ENCODE data around the gene RAPGEF1.
"Not testable (repeated sequence)": the region's sequence is repeated elsewhere in the genome, so short reads cannot be mapped to it uniquely, and the experiment has no call there.

The RAPGEF1 gene

DNA sequence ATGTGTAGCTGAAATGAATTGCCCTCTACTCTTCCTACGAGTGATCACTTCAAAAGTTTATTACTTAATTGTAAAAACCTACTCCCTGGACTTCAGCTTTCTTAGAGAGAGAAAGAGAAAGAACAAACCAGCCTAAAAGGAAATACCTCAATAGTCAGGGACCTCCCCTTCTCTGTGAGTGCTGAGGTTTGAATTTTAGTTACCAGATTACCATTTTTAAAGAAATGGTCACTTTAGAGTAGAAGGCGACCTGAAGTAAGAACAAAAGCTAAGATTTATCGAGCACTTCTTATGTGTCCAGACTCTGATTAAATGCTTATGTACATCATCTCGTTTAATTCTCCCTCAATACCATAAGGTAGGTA, 11.3 kb downstream of the RAPGEF1 start:
- DNase-seq, result no peak

DNA sequence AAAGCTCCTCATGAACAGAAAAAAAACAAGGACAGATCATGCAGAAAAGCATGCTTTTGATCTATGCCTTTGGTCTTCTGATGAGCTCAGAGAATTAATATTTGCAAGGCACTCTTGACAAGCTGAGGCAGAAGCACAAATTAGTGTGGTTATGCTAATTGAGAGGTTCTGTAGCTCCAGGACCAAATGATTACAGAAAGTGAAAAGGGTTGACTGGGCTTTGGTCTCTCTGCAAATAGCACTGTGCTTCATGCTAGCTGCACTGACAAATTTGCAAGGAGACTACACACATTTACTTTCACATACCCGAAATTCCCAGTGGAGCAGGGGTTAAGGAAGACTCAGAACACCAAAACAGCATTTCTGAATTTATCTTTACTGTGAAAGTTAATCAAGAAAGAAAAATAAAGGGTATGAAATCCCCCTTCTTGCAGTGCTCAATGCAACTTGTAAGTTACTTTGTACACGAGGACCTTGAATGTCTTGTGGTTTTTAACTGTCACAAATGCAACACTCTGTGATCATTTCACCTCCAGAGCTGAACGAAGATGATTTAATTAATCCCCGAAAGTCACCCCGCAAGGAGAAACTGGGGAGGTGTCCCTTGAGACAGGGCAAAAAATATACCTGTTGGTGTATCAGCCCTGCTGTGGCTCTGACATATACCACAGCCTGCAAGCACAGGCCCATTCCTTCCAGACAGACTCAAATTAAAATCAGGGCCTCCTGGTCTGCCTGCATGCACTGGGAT, 11.9 kb downstream of the RAPGEF1 start:
- DNase-seq, result no peak

DNA sequence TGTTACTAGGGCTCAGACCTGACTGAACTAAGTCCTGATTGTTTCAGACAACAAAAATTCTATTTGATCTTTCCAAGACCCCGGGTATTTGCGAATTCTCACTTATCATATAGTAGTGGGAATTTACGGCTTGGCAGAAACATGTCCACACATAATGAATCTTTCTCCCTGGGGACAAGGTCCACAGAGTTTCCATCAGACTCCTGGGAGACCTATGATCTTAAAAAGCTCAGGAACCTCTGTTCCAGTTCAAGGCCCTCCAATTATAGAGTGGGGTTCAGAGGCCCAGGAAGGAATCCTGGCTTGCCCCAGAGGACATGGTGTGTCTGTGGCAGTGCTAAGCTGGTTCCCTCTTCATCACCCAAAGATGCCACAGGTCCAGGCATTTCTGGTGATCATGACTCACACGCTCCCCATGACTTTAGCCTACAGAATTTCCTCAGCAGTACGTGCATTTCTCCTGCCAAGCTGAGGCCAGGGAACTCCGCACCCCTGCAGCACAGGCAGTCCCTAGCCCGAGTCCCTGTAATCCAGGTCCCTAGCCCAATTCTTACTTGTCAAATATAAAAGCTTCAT, 12.6 kb downstream of the RAPGEF1 start:
- no peak for DNase-seq

DNA sequence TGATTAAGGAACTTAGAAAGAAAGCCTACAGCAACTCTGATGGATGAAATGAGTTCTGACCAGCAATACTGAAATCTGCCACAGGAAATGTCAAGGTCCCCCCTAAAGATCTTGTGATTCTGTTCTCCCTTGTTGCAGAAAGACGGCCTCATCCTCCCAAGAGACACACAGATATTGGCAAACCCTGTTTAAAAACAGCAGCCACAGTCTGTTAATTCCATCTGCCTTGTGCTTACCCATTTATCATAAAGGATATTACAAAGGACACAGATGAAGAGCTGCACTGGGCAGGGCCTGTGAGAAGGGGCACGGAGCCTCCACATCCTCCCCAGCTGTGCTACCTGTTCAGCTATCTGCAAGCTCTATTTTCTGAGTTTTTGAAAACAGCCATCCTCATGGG, 15.2 kb downstream of the RAPGEF1 start:
- no peak for DNase-seq

DNA sequence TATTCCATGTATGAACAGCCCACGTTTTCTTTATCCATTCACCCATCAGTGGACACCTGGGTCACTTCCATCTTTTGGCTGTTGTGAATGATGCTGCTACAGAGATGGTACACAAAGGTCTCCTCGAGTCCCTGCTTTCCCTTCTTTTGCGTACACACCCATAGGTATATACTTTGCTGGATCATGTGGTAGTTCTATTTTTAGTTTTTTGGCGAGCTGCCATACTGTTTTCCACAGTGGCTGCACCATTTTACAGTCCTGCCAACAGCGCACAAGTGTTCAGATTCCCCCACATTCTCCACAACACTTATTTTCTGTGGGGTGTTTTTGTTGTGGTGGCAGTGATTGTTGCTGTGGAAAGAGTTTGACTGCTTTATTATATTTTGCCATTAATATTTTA, 16.2 kb downstream of the RAPGEF1 start:
- DNase-seq, result no peak

DNA sequence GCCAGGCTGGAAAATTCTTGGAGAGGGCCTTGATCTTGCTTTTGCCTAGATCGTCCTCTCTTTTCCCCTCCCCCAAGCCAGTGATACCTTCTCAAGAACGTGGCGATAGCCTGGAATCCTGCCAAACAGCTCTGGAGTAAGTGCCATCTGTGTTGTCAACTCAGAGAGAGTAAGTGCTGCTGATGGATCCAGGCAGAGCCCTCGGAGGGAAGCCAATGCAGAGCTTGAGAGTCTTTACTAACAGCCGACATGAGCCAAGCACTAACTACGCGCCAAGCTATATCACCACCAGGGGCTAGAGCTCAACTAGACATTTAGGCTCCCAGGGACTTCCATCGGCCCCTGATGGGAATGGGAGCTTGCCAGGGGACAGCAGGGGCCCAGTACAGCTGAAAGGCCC, 17.6 kb downstream of the RAPGEF1 start:
- DNase-seq, result no peak

DNA sequence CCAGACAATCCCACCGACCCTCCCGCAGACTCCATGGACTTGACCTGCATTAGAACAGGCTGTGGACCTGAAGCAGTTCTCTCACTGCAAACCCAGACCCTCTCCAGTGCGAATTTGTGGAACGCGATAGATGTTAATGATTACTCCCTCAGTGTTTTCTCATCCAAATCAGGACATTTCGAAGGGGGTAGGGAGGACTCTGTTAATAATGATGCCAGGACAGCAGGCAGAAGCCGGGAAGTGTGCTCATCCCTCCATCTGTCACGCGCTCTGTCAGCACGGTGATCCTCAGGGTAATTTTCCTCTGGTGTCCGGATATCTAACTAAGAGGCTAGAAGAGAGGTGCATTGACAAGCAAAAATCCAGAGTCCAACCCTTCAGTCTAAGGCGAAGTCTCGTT, 18.8 kb downstream of the RAPGEF1 start:
- DNase-seq, result no peak

DNA sequence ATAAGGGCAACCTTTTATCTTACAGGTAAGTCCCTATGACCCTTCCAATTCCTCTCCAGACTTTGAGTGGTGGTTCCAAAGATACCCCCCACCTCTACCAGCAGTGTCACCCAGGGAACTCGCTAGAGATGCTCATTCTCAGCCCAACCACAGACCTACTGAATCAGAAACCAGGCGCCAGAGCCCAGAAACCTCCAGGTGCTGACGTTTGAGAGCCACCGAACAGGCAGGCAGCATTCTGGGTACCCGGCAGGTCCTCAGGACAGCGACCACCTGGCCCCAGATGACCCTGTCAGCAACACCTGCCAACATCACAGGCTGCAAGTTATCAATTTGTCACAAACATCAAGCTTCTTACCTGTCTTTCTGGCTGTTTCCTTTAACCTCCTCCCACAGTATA, 19.5 kb downstream of the RAPGEF1 start:
- no peak for DNase-seq

DNA sequence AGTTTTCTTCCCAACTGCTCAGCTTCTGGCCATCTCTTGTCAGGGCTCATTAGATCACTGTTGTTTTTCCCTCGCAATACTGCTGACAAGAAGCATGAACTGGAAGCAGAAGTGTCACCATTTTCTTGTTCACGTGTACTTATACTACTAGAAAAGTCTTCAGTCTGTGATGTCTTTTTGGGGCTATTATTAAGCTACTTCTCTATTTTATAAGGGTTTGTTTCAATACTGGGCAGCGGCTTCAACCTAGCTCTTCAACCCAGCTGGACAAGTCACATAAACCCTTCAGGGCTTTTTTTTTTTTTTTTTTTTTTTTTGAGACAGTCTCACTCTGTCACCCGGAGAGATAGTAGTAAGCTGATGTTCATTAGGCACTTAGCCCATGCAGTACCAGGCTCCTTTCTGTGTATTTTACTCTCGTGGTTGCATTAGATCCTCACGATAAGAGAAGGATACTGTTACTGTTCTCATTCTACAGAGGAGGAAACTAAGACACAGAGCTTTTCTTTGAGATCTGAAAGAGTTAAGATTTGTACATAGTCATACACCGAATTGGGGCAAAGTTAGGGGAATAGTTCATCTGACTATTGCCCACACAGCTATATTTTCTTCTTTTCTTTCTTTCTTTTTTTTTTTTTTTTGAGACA, 20.5 kb downstream of the RAPGEF1 start:
- DNase-seq, result no peak

DNA sequence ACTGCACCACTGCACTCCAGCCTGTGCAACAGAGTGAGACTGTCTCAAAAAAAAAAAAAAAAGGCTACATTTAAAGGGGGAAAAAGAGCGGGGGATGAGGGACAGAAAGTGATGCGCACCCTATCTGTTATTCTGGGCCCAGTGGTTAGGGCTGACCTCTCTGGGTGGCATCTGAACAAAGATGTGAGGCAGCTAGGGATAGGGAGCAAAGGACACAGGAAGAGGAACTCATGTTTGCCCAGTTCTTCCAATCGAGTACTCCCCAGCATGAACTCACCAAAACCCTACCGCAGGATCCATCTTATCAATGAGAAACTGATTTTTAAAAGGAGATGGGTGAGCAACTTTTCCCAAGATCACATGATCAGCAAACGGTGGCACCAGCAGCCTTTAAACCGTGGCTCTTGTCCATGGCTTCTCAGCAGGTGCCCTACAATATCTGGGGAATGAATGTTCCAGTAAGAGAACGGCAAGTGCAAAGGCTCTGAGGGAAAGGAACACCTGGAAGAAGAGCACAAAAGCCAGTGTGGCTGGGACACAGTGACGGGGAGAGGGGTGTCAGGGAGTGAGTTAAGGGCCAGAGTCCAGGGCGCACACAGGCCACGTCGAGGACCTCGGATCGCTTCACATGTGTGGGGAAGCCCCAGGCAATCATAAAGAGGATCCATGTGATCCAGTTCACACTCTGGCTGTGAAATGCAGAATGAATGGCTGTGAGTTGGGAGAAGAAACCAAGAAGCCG, 22.0 kb downstream of the RAPGEF1 start:
- DNase-seq, result no peak

DNA sequence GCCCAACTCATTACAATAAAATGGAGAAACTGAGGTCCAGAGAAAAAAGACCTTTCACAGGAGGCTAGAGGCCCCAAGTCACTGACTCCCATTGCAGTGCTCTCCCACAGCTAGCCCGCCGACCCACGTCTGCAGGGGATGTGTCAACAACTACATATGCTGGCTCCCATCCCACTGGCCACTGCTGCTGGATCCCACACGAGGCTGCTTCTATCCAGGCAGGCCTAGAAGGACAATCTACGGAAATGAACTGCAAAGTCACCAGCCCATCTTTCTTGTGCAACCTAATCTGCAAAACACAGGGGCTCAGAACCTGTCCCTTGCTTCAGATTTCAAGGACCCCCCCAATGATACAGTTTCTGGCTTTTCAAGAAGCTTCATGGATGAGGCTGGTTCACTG, 24.0 kb downstream of the RAPGEF1 start:
- DNase-seq, result no peak

DNA sequence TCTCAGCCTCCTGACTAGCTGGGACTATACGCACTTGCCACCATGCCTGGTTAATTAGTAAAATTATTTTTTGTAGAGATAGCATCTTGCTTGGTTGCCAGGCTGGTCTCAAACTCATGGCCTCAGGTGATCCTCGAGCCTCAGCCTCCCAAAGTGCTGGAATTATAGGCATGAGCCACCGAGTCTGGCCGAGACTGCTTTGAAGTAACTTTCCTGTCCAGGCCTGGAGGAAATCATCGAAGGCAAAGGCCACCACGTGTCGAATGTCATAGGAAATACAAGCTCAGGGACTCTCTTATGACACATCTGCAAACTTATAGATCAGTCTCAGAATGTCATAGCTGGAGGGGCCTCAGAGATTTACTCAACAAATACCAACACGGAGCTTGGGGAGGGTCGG, 25.1 kb downstream of the RAPGEF1 start:
- no peak for DNase-seq

DNA sequence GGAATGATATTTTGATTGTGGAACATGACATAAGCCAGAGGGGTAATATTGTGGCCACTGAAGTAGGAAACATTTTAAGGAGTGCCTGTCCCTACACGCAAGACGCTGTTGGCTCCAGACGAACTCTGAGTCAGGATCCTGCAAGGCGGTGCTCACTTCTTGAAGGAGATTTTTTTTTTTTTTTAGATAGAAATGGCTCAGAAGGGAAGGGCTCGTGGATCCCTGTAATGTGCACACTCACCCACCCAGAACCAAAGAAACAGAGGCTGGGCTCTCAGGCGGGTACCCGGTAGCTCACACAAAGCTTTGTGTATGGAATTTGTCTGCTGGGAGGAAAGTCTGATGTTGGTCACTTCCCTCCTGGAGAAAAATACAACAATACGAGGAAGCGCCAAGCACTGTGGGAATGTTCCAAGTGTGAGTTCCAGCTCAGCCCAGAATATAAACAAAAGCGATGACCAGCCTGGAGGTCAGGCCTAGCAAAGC, 25.7 kb downstream of the RAPGEF1 start:
- DNase-seq, result no peak

DNA sequence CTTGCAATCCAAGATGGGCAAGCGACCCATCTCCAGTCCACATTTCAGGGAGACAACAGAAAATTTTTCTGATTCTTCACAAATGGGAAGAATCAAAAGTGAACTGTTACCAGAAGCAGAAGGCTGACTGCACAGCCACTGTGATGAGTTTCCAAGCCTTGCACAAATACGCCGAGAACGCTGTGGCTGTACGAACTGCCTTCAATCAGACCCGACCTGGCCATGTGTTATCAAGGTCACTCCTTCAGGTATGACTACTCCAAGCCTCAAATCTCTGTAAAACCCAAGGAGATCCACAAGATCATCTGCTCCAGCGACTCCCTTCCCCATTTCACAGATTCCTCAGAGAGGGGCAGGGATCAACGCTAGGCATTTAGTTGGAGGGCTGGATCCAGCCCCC, 26.9 kb downstream of the RAPGEF1 start:
- no peak for DNase-seq

DNA sequence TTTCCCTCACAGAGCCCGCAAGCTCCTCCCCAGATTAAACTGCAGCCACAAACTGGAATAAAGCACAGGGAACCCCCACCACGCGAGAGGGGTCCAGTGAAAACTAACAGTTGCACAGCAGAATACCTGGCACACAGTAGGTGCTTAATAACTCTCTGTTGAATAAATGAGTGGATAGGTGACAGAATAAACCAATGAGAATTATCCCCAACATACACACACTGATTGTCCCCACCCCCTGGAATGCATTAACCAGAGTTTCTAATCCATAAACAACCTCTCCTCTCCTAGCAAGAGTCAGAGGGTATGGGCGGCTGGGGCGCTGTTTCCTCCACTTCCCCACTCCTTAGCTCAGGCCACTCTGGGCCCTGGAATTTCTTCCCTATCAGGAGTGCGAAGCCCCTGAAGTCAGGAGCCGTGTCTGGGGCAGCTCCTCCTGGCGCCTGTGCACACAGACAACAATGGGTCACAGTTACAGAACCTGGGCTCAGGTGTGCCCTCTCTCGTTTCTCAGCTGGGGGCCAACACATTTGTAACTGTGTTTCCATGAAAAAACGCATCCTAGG, 27.6 kb downstream of the RAPGEF1 start:
- DNase-seq, result no peak

DNA sequence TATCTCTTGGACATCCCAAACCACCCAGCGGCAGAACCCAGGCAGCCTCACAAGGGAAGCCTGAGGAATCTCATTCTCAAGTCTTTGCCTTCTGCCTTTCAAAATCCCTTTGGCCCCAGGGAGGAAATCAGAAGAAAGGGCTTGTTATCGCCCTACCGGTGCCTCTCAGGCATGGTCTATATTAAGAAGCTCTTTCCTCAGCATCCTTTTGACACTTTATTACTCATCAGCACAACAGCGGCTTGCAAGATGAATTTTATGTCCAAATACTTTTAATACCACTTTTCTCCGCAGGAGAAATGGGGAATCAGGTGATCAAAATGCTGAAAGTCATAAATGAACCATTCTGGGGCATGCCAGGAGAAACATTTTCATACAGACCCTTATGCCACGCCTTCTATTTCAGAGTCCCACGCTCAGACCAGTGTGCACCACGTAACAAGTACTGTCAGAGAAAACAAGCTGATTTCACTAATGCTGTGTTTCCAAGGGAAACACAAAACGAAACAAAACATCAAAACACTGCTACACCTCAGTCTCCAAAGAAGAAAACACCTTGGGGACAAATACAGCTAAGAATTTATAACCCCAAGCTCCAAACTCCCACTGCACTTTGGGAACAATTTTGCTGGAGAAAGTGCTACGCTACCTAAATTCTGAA, 30.0 kb downstream of the RAPGEF1 start:
- no peak for DNase-seq

DNA sequence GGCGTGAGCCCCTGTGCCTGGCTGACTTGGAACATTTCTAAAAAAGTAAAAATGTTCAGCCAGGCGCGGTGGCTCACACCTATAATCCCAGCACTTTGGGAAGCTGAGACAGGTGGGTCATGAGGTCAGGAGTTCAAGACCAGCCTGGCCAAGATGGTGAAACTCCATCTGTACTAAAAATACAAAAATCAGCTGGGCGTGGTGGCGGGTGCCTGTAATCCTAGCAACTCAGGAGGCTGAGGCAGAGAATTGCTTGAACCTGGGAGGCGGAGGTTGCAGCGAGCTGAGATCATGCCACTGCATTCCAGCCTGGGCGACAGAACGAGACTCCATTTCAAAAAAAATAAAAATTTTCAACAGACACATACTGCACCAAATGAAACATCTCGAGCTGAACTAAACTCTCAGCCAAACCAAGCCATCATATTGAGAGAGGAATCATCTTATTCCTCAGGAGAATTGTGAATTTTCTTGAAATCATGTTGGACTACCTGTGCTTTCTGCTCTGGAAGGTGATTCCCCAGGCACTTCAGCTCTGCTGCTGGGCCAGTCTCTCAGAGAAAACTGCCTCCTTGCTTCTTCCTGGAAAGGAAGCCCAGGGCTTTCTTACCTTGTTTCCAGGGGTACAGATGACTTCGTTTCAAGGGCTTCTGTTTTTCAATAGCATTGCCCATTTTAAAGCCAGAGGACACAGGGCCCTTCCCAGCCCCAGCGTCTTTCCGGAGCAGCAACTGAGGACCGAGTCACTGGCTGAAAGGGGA, 30.7 kb downstream of the RAPGEF1 start:
- DNase-seq, result not testable (repeated sequence)

DNA sequence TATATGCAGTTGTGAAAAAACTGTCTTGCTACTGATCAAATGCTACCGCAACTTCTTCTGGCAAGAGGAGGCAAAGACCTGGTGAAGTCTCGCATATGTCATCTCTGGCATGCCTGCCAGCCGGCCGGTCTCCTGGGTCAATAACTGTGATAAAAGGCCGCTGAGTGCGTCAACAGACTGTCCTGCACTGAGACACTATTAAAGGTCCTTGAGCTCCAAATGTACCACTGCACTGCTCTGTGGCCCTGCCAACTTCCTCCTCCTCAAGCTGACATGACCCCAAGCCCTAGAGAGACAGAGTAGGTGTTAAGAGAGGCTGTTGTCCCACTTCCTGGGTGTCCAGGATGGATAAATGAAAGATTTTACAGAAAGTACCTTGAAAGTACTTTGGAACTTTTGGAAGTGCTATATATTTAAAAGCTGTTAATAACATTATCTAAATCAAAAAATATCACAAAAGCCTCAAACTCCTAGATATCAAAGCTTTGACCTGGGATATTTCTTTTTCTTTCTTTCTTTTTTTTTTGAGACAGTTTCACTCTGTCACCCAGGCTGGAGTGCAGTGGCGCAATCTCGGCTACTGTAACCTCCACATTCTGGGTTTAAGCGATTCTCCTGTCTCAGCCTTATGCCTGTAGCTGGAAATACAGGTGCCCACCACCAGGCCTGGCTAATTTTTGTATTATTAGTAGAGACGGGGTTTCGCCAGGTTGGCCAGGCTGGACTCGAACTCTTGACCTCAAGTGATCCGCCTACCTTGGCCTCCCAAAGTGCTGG, 31.5 kb downstream of the RAPGEF1 start:
- no peak for DNase-seq

DNA sequence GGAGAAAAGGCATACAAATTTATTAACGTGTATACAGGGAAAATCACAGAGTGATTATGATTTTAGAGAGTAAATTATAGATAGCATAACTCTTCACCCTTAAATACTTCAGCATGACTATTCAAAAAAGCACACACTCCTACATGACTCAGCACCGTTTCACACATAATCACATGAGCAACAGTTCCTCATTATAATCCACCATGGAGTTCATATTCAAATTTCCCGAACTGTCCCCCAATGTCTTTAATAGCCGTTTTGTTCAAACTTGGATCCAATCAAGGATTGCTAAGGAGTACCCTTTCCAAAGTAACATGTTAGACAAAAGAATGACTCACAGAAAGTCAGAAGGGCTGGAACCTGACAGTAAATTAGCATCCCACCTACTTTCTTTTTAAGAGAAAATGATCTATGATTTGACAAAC, 32.1 kb downstream of the RAPGEF1 start:
- DNase-seq, result no peak

DNA sequence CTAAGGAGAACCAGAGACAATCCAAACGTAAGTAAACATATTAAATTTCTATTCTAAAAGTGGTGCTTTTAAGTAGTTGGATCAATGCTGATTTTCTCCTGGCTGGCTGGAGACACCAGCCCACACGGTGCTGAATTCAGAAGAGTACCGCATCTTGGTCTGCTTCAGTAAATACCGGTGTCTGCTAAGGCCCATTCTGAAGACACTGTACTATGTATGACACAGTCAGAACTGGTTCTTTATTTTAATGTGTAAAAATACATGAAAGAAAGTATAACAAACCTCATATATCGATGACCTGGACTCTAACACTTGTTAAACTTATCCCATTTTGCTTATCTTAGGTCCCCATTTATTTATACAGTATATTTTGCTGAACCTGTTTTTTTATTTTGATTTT, 32.8 kb downstream of the RAPGEF1 start:
- DNase-seq, result no peak

DNA sequence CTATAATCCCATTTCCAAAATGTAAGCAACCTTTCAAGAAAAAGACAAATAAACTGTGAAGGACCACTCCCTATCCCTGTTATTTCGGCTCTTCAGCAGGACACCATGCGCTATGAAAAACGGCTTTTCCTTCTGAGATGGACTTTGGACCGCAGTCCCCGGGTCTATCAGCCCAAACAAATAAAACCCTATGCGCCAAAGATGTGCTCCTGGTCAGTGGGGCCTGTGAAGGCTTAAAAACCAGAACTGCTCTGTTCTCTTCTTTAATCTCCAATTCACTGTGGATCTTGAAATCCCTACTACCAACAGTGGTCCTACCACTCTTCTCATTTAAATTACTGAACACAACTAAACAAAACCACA, 33.3 kb downstream of the RAPGEF1 start:
- DNase-seq, result no peak
